SK-N-MC (cell line): ENCODE results near the gene CCDC87.

Experiments
- EZH2 ChIP-seq: fragments of 200-600 bp; sonication (generic); IDR thresholded peaks from one replicate; pipeline ENCODE4 v1.6.1; 2017; ENCODE audit warnings: antibody characterized with exemption
- FOXP2 ChIP-seq: optimal IDR thresholded peaks from 2 replicates; pipeline ENCODE3; 2011; ENCODE audit warnings: mild to moderate bottlenecking, moderate library complexity; ENCODE audit not compliant: insufficient read depth; ENCODE audit errors: extremely low read length, control extremely low read depth
- POLR2AphosphoS5 ChIP-seq: IDR thresholded peaks from 2 replicates; pipeline ENCODE4 v1.6.1; 2012; ENCODE audit warnings: mild to moderate bottlenecking, low read depth, low read length, borderline replicate concordance

DNA sequence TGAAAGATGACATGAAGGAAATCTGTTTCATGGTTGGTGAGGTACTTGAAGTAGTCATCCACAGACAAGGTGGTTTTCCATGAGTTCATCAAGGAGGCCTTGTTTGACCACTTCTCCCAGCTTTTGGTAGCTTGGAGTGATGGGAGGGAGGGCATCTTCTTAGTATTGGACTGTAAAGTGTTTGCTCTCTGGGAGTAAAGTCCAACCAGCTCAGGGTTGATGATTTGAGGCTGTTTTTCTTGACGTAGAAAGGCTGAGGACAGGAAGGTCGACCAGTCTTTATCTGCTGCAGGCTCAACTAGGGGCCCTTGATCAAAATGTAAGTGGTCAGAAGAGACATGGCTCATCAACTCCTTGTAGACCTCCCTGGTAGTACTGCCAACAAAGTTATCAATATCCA is 1.7 kb downstream of the CCDC87 start:
- TF ChIP-seq EZH2 (no peak), POLR2AphosphoS5 (no peak), FOXP2 (no peak)
